K562 (cell line): ENCODE results near the gene TMEM69. TPM values are rescaled to one million over a fixed set of nuclear protein-coding genes. Genes with fewer than 3 reads are reported as not detected.

ENCODE experiments used
- BRF1 ChIP-seq: IDR thresholded peaks from 3 replicates; pipeline ENCODE4 v1.6.1; 2011; ENCODE audit warnings: borderline replicate concordance, mild to moderate bottlenecking; ENCODE audit not compliant: insufficient read length; ENCODE audit errors: extremely low read depth
- FOXM1 ChIP-seq, 2 experiments: fragments of 450-650 bp in 1 of 2; sonication (generic) in 1 of 2; formaldehyde crosslinking in 1 of 2; IDR thresholded peaks; 2 replicates each; pipeline versions ENCODE4 v1.6.1 to v1.9.0; 2017 to 2022; ENCODE audit warnings: low read depth in 2 of 2, mild to moderate bottlenecking in 2 of 2, missing genetic modification reagents in 1 of 2, moderate library complexity in 1 of 2
- HSF4 ChIP-seq: fragments of 250-450 bp; sonication (Bioruptor Pico); IDR thresholded peaks from 2 replicates; pipeline ENCODE4 v2.1.2; 2022; ENCODE audit warnings: mild to moderate bottlenecking, moderate library complexity, borderline replicate concordance
- KLF10 ChIP-seq: fragments of 250-450 bp; sonication (Bioruptor Pico); IDR thresholded peaks from 2 replicates; pipeline ENCODE4 v1.6.1; 2021; ENCODE audit warnings: matching md5 sums
- LARP7 ChIP-seq: fragments of 450-650 bp; IDR thresholded peaks from 2 replicates; pipeline ENCODE4 v1.6.1; 2016
- LEF1 ChIP-seq: fragments of 450-650 bp; IDR thresholded peaks from 2 replicates; pipeline ENCODE4 v1.6.1; 2016; ENCODE audit warnings: mild to moderate bottlenecking
- MIER1 ChIP-seq: fragments of 450-650 bp; IDR thresholded peaks from 2 replicates; pipeline ENCODE4 v1.6.1; 2016; ENCODE audit warnings: antibody characterized with exemption, mild to moderate bottlenecking, low read depth
- NR1H2 ChIP-seq: sonication (generic); formaldehyde crosslinking; IDR thresholded peaks from 2 replicates; pipeline ENCODE4 v1.4.0; 2020; ENCODE audit warnings: mild to moderate bottlenecking, missing genetic modification reagents
- POLR2B ChIP-seq: fragments of 450-650 bp; IDR thresholded peaks from 2 replicates; pipeline ENCODE4 v1.6.1; 2018; ENCODE audit warnings: low read depth; ENCODE audit not compliant: partially characterized antibody
- RBBP5 ChIP-seq: fragments of 200-600 bp; sonication (generic); IDR thresholded peaks from 2 replicates; pipeline ENCODE4 v1.6.1; 2012; ENCODE audit warnings: borderline replicate concordance, mild to moderate bottlenecking, low read length, control low read depth, inconsistent platforms; ENCODE audit not compliant: insufficient read depth, poor library complexity, severe bottlenecking
- XRCC5 ChIP-seq: fragments of 200-400 bp; formaldehyde crosslinking; IDR thresholded peaks from 2 replicates; pipeline ENCODE4 v1.6.1; 2017; ENCODE audit warnings: low read depth, mild to moderate bottlenecking, low read length
- ZNF239 ChIP-seq: fragments of 250-450 bp; sonication (Bioruptor Pico); IDR thresholded peaks from 2 replicates; pipeline ENCODE4 v1.4.0; 2020; ENCODE audit warnings: mild to moderate bottlenecking
- ZNF717 ChIP-seq: fragments of 250-450 bp; sonication (Bioruptor Pico); IDR thresholded peaks from 2 replicates; pipeline ENCODE4 v1.5.0; 2021
- polyA plus RNA-seq, 8 experiments: library from polyadenylated mRNA; depleted of rRNA in 4 of 8; stranded (reverse) in 5 of 8; unstranded in 3 of 8; fragments of >200 nt; fragmentation: Nextera tagmentation in 2 of 8; fragmentation: Illumina TruSeq in 1 of 8; extraction: Ambion mirVana in 2 of 8; extraction: Trizol in 1 of 8; gene quantifications; 2 replicates each; pipeline versions ENCODE4 v1.2.1 to v1.2.3, GENCODE V29; 2011 to 2014; ENCODE audit warnings: inconsistent platforms in 1 of 8, missing spikeins in 1 of 8
- total RNA-seq, 7 experiments: library from RNA; depleted of rRNA in 6 of 7; stranded (reverse); fragments of >200 nt in 6 of 7; fragmentation: Illumina TruSeq in 2 of 7; extraction: Trizol in 2 of 7; gene quantifications; 2 replicates each; pipeline versions ENCODE4 v1.2.1 to v1.2.3, GENCODE V29; 2011 to 2021; ENCODE audit warnings: low replicate concordance in 1 of 7
- TF ChIP-seq, protein P1 (sequence below): IDR thresholded peaks from 2 replicates; pipeline ENCODE4 v1.6.1; 2012; ENCODE audit warnings: low read depth, low read length, improper control_type of control experiment, borderline replicate concordance
- TF ChIP-seq, protein P2 (sequence below): sonication (generic); formaldehyde crosslinking; IDR thresholded peaks from 2 replicates; pipeline ENCODE4 v1.8.1; 2023; ENCODE audit warnings: mild to moderate bottlenecking, missing genetic modification reagents
- TF ChIP-seq, protein P3 (sequence below): fragments of 450-650 bp; formaldehyde crosslinking; IDR thresholded peaks from 2 replicates; pipeline ENCODE4 v1.4.0; 2020; ENCODE audit warnings: mild to moderate bottlenecking, moderate library complexity
- TF ChIP-seq, protein P4 (sequence below): sonication (generic); formaldehyde crosslinking; IDR thresholded peaks from 2 replicates; pipeline ENCODE4 v1.8.1; 2023; ENCODE audit warnings: mild to moderate bottlenecking, missing genetic modification reagents
- TF ChIP-seq, protein P5 (sequence below): fragments of 450-650 bp; IDR thresholded peaks from 2 replicates; pipeline ENCODE4 v1.6.1; 2014; ENCODE audit warnings: low read depth, mild to moderate bottlenecking, moderate library complexity, borderline replicate concordance

Gene TMEM69
- total and polyA plus RNA-seq, 9 of the 15 experiments (the other 6 are each of a cell fraction or from before 2014, with no cell fraction given): 47.3 to 248 (median 103) TPM

DNA sequence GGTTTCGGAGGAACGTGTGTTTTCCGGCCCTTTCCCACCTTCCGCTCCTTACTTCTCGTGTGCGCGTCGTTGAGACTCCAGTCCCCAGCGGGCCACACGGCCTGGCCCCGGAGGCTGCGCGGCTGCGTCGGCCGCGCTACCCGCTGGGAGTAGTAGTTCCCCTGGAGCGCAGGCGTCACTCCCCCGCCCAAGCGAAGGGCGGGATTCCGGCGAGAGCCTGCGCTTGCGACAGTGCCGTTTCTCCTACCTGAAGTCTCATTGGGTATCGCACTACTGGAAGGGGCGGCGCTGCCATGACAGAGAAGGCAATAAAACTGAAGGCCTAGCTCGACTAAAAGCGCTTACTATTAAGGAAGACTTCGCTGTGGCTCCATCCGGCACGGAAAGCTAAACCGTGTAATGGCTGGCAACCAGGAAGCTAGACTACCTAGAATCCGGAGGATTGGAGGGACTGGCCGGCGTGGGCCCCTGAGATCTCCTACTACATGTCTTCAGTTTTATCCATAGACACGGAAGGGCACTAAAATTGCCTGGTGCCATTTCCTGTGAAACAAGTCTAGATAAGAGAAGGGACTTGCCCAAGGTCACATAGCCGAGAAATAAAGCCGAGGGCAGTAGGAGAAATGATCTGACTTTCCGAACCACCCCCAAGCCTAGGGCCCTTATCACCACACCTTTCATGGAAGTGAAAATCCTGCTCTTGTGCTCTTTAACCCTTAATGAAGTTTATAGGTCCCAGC, 797 bp upstream of the TMEM69 start (continued):
- TF ChIP-seq, protein P1, sequence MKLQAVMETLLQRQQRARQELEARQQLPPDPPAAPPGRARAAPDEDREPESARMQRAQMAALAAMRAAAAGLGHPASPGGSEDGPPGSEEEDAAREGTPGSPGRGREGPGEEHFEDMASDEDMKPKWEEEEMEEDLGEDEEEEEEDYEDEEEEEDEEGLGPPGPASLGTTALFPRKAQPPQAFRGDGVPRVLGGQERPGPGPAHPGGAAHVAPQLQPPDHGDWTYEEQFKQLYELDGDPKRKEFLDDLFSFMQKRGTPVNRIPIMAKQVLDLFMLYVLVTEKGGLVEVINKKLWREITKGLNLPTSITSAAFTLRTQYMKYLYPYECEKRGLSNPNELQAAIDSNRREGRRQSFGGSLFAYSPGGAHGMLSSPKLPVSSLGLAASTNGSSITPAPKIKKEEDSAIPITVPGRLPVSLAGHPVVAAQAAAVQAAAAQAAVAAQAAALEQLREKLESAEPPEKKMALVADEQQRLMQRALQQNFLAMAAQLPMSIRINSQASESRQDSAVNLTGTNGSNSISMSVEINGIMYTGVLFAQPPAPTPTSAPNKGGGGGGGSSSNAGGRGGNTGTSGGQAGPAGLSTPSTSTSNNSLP: peak; percentile 72; the same call in 1 of the 2 replicates
- TF ChIP-seq POLR2B (peak; percentile 97), RBBP5 (no peak), MIER1 (no peak), NR1H2 (CRISPR knock-in tag) (0 out of 2 replicates have a peak, but pooled peaks have one; percentile 65), BRF1 (no peak), FOXM1 (IDR thresholded peaks at IDR 0.05; ENCODE audit: low read depth) (no peak), FOXM1 (CRISPR knock-in tag; IDR thresholded peaks at IDR 0.05; ENCODE audit: low read depth) (peak; percentile 41), HSF4 (CRISPR knock-in tag) (no peak), ZNF239 (CRISPR knock-in tag) (peak; percentile 34; the same call in 1 of the 2 replicates), LARP7 (0 out of 2 replicates have a peak, but pooled peaks have one; percentile 45), LEF1 (no peak), ZNF717 (0 out of 2 replicates have a peak, but pooled peaks have one; percentile 35), XRCC5 (0 out of 2 replicates have a peak, but pooled peaks have one; percentile 59), KLF10 (CRISPR knock-in tag) (0 out of 2 replicates have a peak, but pooled peaks have one; percentile 11)
- TF ChIP-seq, protein P2, sequence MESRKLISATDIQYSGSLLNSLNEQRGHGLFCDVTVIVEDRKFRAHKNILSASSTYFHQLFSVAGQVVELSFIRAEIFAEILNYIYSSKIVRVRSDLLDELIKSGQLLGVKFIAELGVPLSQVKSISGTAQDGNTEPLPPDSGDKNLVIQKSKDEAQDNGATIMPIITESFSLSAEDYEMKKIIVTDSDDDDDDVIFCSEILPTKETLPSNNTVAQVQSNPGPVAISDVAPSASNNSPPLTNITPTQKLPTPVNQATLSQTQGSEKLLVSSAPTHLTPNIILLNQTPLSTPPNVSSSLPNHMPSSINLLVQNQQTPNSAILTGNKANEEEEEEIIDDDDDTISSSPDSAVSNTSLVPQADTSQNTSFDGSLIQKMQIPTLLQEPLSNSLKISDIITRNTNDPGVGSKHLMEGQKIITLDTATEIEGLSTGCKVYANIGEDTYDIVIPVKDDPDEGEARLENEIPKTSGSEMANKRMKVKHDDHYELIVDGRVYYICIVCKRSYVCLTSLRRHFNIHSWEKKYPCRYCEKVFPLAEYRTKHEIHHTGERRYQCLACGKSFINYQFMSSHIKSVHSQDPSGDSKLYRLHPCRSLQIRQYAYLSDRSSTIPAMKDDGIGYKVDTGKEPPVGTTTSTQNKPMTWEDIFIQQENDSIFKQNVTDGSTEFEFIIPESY (CRISPR knock-in tag): peak; percentile 45; the same call in 1 of the 2 replicates
- TF ChIP-seq, protein P3, sequence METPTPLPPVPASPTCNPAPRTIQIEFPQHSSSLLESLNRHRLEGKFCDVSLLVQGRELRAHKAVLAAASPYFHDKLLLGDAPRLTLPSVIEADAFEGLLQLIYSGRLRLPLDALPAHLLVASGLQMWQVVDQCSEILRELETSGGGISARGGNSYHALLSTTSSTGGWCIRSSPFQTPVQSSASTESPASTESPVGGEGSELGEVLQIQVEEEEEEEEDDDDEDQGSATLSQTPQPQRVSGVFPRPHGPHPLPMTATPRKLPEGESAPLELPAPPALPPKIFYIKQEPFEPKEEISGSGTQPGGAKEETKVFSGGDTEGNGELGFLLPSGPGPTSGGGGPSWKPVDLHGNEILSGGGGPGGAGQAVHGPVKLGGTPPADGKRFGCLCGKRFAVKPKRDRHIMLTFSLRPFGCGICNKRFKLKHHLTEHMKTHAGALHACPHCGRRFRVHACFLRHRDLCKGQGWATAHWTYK (CRISPR knock-in tag): no peak
- TF ChIP-seq, protein P4, sequence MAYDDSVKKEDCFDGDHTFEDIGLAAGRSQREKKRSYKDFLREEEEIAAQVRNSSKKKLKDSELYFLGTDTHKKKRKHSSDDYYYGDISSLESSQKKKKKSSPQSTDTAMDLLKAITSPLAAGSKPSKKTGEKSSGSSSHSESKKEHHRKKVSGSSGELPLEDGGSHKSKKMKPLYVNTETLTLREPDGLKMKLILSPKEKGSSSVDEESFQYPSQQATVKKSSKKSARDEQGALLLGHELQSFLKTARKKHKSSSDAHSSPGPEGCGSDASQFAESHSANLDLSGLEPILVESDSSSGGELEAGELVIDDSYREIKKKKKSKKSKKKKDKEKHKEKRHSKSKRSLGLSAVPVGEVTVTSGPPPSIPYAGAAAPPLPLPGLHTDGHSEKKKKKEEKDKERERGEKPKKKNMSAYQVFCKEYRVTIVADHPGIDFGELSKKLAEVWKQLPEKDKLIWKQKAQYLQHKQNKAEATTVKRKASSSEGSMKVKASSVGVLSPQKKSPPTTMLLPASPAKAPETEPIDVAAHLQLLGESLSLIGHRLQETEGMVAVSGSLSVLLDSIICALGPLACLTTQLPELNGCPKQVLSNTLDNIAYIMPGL: no peak
- TF ChIP-seq, protein P5, sequence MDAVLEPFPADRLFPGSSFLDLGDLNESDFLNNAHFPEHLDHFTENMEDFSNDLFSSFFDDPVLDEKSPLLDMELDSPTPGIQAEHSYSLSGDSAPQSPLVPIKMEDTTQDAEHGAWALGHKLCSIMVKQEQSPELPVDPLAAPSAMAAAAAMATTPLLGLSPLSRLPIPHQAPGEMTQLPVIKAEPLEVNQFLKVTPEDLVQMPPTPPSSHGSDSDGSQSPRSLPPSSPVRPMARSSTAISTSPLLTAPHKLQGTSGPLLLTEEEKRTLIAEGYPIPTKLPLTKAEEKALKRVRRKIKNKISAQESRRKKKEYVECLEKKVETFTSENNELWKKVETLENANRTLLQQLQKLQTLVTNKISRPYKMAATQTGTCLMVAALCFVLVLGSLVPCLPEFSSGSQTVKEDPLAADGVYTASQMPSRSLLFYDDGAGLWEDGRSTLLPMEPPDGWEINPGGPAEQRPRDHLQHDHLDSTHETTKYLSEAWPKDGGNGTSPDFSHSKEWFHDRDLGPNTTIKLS: peak; percentile 97
